Activated CD4-positive, alpha-beta T cell treated with anti-CD3 and anti-CD28 coated beads for 48 hours (primary cell): ENCODE data around the gene ACCSL.

Source experiments
- DNase-seq: peaks from one replicate; pipeline ENCODE4 v3.0.0-alpha.2; 2020

The ACCSL gene

GRCh38 chr11:44018829-44019228, 29.0 kb upstream of the ACCSL start:
- no peak for DNase-seq

DNA sequence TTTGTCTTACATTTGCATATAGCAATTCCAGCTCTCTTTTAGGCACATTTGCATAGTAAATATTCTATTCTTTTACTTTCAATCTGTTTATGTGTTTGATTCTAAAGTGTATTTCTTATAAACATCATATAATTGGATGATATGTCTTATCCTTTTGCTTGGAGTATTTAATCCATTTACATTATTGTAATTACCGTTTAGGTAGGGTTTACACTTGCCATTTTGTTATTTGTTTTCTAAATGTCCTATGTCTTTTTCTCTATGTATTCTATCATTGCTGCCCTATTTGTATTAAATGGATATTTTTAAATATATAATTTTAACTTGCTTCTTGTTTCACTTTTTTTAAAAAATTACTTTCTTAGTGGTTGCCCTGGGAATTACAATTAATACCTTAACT, 22.8 kb upstream of the ACCSL start:
- no peak for DNase-seq

GRCh38 chr11:44025727-44026126, 22.1 kb upstream of the ACCSL start:
- no peak for DNase-seq

GRCh38 chr11:44028401-44028800, 19.4 kb upstream of the ACCSL start:
- DNase-seq, result no peak

- DNase-seq, result no peak
Measured at GRCh38 chr11:44028816-44029506, 18.8 kb upstream of the ACCSL start.

DNA sequence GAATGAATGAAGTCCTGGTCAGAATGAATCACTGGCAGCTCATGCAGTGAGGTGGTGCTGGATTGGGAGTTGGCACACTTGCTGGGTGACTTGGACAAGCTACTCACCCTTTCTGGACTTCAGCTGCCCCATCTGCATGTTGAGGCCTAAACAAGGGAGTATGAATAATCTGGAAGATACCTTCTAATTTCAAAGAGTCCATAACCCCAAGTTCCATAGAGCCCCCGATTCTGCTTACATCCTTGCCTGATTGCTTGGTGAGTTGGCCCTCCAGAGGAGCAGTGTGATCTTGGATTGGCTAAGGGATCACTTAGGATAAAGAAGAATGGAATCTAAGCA, 18.3 kb upstream of the ACCSL start:
- DNase-seq, result no peak

GRCh38 chr11:44029977-44030911, 17.5 kb upstream of the ACCSL start:
- no peak for DNase-seq

DNA sequence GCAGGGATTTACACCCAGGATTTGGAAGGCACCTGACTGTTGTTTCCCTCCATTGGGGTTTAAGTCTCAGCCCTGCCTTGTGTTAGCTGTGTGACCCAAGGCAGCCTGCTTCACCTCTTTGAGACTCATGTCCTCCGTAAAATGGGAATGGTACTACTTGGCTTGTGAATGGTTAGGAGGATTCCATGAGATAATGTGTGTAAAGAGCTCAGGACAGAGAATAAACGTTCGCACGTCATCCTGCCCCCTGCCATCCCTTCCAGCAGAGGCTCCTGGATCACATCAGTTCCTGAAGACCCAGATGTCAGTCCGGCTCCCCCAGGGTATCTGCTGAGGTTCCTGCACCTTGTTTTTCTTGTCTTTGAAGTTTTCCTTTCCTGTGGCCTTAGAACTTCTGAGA, 16.8 kb upstream of the ACCSL start:
- DNase-seq, result no peak

DNA sequence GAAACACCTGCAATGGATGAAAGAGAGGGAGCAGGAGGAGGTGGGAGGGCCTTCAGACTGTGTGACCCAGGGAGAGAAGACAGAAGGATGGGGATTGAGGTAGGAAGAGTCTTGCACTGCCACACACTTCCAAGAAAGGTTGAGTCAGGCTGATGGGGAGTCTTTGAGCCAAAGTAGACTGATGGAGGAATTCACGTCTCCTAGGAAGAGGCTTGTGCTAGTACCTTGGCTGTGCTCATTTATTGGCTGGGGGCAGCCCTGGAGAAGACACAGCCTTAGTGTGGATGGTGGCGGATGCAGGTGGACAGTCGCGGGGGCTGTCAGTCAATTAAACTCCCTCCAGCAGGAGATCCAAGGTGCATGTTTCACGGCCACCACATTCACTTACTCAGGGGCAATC, 16.2 kb upstream of the ACCSL start:
- no peak for DNase-seq

GRCh38 chr11:44032299-44033085, 15.3 kb upstream of the ACCSL start:
- no peak for DNase-seq

DNA sequence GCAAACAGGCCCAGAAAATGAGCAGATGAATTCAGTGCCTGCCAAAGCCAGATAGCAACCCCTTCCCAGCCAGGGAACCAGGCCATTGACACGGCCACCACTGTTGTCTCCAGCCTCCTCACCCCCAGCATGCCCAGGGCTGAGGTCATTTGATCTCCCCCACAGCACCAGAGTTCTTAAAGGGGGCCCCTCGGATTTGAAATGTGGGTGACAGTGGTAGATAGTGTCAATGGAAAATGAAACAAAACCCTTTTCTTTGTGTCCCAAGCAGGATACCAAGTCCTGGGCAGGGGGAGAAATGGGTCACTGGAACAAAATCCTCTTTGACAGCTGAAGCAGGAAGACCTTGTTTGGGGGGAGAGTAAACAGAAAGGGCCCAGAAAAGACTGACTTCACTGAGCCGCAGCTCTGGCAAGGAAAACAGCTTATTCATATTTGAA, 14.3 kb upstream of the ACCSL start:
- no peak for DNase-seq

GRCh38 chr11:44033856-44034255, 13.9 kb upstream of the ACCSL start:
- no peak for DNase-seq

DNA sequence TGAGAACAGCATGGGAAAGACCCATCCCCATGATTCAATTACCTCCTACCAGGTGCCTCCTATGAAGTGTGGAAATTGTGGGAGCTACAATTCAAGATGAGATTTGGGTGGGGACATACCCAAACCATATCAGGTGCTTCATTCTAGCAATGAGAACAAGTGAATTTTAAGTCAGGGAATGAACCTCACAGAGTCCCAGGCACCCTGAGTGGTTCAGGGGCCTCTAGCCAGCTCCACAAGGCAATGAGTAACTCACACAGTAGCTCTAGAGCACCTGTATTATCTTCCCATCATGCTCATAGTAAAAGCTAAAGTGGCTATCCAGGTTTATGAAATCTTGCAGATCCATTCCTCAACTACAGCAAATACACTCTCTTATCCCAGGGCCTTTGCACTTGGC, 13.1 kb upstream of the ACCSL start:
- no peak for DNase-seq

- DNase-seq, result peak; percentile 65
Measured at GRCh38 chr11:44036811-44037657, 10.7 kb upstream of the ACCSL start.

DNA sequence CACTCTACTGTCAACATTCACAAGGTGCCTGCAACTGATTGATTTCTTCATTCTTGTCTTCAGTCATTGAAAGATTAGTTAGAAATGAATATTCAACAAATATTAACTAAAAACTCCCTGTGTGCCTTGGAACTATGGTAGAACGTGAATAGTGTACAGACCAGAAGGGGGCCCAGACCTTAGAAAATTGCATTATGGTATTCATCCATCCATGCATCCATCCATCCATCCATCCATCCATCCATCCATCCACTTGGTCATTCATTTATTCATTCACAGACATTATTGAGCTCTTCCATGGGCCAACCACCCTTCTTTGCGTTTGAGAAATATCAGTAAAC, 10.2 kb upstream of the ACCSL start:
- no peak for DNase-seq

- DNase-seq, result no peak
Measured at GRCh38 chr11:44043157-44043556, 4.6 kb upstream of the ACCSL start.

GRCh38 chr11:44046182-44046581, 1.6 kb upstream of the ACCSL start:
- DNase-seq, result no peak

DNA sequence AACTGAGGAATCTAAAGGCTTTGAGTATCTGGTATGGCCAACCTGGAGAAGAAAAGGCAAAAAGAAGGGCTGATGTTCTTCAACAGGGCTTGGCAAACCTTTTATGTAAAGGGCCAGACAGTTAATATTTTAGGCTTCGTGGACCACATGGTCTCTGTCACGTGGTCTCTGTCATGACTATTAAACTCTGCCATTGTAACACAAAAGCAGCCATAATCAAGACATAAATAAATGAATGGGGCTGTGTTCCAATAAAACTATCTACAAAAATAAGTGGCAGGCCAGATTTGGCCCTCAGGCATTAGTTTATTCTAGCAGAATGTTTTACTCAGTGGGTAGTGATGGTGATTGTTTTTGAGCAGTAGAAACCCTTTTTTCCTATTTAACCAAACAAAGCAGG, 483 bp upstream of the ACCSL start:
- DNase-seq, result no peak

- no peak for DNase-seq
Measured at GRCh38 chr11:44049832-44050231, 2.1 kb downstream of the ACCSL start.

- DNase-seq, result no peak
Measured at GRCh38 chr11:44051171-44051570, 3.4 kb downstream of the ACCSL start.

DNA sequence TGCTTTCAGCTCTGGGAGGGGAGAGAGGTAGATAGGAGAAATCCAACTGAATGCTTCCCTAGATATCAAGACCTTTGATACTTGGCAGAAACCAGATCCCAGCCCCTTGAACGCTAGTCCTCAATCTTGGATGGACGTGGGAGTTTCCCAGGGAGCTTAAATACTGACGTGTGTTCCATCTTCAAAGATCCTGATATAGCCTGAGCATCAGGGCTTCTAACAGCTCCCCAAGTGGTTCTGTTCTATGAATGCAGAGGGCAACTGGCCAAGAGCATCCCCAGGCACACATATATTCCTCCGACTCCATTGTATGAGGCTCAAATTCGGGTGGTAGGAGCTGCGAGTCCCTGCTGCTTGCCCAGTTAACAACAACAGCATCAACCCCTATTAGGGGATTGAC, 9.6 kb downstream of the ACCSL start:
- no peak for DNase-seq

- no peak for DNase-seq
Measured at GRCh38 chr11:44058275-44058674, 10.5 kb downstream of the ACCSL start.

DNA sequence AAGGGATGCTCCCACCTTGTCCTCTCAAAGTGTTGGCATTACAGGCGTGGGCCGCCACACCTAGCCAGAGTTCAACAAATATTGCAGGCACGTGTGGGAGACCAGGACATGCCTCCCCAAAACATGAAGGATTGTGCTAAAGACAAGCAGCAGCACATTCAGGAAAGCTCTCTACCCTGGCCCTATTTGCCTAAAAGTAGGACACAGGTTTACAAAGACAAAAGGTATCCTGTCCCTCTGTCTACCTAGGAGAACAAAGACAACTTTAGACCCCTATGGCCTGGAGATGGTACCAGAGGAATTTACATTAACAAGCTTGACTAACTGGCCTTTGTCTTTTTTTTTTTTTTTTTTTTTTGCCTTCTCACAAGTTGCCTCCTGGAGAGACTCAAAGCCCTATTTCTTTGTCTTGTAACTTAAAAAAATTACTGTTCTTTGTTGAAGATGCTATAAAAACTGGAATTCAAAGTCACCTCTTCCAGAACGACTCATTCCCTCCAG, 17.4 kb downstream of the ACCSL start:
- no peak for DNase-seq
